PC-9 (cell line): ENCODE data around the gene MPP2. TPM values are rescaled to one million over a fixed set of nuclear protein-coding genes. Genes with fewer than 3 reads are reported as not detected.

Experiments
- BruUV-seq: library from RNA; stranded (reverse); fragments of 400-500 nt; replicated peaks from 2 replicates; lab custom pipeline; 2021; lab: Mats Ljungman, UMichigan
- CTCF ChIA-PET: fragments of 300-600 bp; sonication (Branson Sonifier 250); formaldehyde crosslinking; loops from one replicate; lab custom pipeline; 2022; ENCODE audit warnings: antibody characterized with exemption; lab: Charles Lee
- POLR2A ChIA-PET: fragments of 300-600 bp; sonication (Branson Sonifier 250); formaldehyde crosslinking; loops from one replicate; lab custom pipeline; 2022; ENCODE audit warnings: antibody characterized with exemption; ENCODE audit not compliant: unreplicated experiment; lab: Charles Lee
- DNase-seq, 2 experiments: peaks; one replicate each; pipeline versions ENCODE4 v3.0.0 to v3.0.0-alpha.2; 2015 to 2022; ENCODE audit warnings: mixed read lengths in 1 of 2
- H2AFZ ChIP-seq: fragments of 200-600 bp; sonication (generic); 2 replicates; pipeline ENCODE4 v1.8.1; 2017; ENCODE audit warnings: antibody characterized with exemption
- H3F3A ChIP-seq: fragments of 200-600 bp; sonication (generic); 2 replicates; pipeline ENCODE4 v1.8.1; 2017; ENCODE audit warnings: antibody characterized with exemption, mild to moderate bottlenecking, low read depth; ENCODE audit not compliant: insufficient read depth
- H3K27ac ChIP-seq: fragments of 200-600 bp; sonication (generic); 2 replicates; pipeline ENCODE4 v1.6.1; 2016; ENCODE audit warnings: mixed run types
- H3K27me3 ChIP-seq: fragments of 200-600 bp; sonication (generic); 2 replicates; pipeline ENCODE4 v1.6.1; 2016; ENCODE audit warnings: low read depth, mixed run types; ENCODE audit not compliant: insufficient read depth
- H3K36me3 ChIP-seq: fragments of 200-600 bp; sonication (generic); 2 replicates; pipeline ENCODE4 v1.6.1; 2016; ENCODE audit warnings: low read depth, mixed run types
- H3K4me1 ChIP-seq: fragments of 200-600 bp; sonication (generic); replicated peaks from 2 replicates; pipeline ENCODE4 v1.6.1; 2016; ENCODE audit warnings: mixed run types; ENCODE audit not compliant: insufficient read depth
- H3K4me2 ChIP-seq: fragments of 200-600 bp; sonication (generic); 2 replicates; pipeline ENCODE4 v1.6.1; 2017; ENCODE audit warnings: mixed run types
- H3K4me3 ChIP-seq: fragments of 200-600 bp; sonication (generic); 2 replicates; pipeline ENCODE4 v1.6.1; 2016; ENCODE audit warnings: mixed run types
- H3K79me2 ChIP-seq: fragments of 200-600 bp; sonication (generic); 2 replicates; pipeline ENCODE4 v1.6.1; 2017; ENCODE audit warnings: low read depth, mixed run types
- H3K9me2 ChIP-seq: fragments of 200-600 bp; sonication (generic); 2 replicates; pipeline ENCODE4 v1.8.1; 2017; ENCODE audit warnings: mild to moderate bottlenecking; ENCODE audit not compliant: insufficient read depth
- H3K9me3 ChIP-seq: fragments of 200-600 bp; sonication (generic); 2 replicates; pipeline ENCODE4 v1.8.1; 2016; ENCODE audit warnings: low read depth; ENCODE audit not compliant: insufficient read depth
- H4K20me1 ChIP-seq: fragments of 200-600 bp; sonication (generic); 2 replicates; pipeline ENCODE4 v1.8.1; 2017; ENCODE audit not compliant: insufficient read depth
- EZH2 ChIP-seq: fragments of 200-600 bp; sonication (generic); IDR thresholded peaks from 2 replicates; pipeline ENCODE4 v1.8.0; 2017; ENCODE audit warnings: antibody characterized with exemption, low read depth
- intact Hi-C: fragments of 100-400 bp; cut with micrococcal nuclease; formaldehyde crosslinking; loops from one replicate; pipeline ENCODE4 v1.10.0; 2022; ENCODE audit not compliant: unreplicated experiment
- total RNA-seq: library from RNA; stranded (reverse); gene quantifications from 2 replicates; pipeline ENCODE4 v1.2.3, GENCODE V29; 2021
- TF ChIP-seq, protein P1 (sequence below): fragments of 200-600 bp; sonication (generic); conservative IDR thresholded peaks from 2 replicates; pipeline ENCODE4 v1.6.1; 2017; ENCODE audit warnings: mixed run types, antibody characterized with exemption, mild to moderate bottlenecking, moderate library complexity

Gene MPP2
- total RNA-seq, 1 experiment from 2014 or later, result 5.6 TPM

DNA sequence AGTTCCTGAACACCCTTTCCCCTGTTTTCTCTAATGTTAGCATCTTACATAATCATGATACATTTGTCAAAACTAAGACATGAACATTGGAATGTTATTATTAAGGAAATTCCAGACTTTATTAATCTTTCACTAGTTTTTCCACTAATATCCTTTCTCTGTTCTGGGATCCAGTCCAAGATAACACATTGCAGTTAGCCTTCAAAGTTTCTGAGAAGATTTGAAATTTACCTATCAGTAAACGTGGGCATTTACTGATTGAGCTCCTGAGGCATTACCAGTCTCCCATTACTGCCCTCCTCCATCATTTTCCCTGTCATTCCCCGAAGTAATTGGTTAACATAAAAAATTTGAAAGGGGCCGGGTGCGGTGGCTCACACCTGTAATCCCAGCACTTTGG is 66.1 kb downstream of the MPP2 start:
- Histone ChIP-seq H3K9me3 (no peaks in the 10 kb centered on the region), H3K27ac (peak overlapping the region; percentile 81), H2AFZ (no peak overlapping the region), H3K27me3 (no peaks in the 10 kb centered on the region), H3K9me2 (no peaks in the 10 kb centered on the region), H3F3A (peaks cover 52% of the 10 kb centered on the region), H3K4me3 (no peak overlapping the region), H4K20me1 (no peaks in the 10 kb centered on the region), H3K36me3 (no peaks in the 10 kb centered on the region), H3K79me2 (no peaks in the 10 kb centered on the region), H3K4me1 (peaks cover 44% of the 10 kb centered on the region), H3K4me2 (peak overlapping the region; percentile 61)
- ChIA-PET CTCF (interaction anchor here (0.7 kb wide), 2 partner anchors 37 to 241 kb away, joined by 3 read pairs; no protein-coding TSS in a partner anchor), POLR2A (no interaction called here)
- TF ChIP-seq, protein P1, sequence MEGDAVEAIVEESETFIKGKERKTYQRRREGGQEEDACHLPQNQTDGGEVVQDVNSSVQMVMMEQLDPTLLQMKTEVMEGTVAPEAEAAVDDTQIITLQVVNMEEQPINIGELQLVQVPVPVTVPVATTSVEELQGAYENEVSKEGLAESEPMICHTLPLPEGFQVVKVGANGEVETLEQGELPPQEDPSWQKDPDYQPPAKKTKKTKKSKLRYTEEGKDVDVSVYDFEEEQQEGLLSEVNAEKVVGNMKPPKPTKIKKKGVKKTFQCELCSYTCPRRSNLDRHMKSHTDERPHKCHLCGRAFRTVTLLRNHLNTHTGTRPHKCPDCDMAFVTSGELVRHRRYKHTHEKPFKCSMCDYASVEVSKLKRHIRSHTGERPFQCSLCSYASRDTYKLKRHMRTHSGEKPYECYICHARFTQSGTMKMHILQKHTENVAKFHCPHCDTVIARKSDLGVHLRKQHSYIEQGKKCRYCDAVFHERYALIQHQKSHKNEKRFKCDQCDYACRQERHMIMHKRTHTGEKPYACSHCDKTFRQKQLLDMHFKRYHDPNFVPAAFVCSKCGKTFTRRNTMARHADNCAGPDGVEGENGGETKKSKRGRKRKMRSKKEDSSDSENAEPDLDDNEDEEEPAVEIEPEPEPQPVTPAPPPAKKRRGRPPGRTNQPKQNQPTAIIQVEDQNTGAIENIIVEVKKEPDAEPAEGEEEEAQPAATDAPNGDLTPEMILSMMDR, result no peak
- no peak for TF ChIP-seq EZH2
- intact Hi-C loops, result no loop called here
- no TSS peak for BruUV-seq
- DNase-seq, result no peak

DNA sequence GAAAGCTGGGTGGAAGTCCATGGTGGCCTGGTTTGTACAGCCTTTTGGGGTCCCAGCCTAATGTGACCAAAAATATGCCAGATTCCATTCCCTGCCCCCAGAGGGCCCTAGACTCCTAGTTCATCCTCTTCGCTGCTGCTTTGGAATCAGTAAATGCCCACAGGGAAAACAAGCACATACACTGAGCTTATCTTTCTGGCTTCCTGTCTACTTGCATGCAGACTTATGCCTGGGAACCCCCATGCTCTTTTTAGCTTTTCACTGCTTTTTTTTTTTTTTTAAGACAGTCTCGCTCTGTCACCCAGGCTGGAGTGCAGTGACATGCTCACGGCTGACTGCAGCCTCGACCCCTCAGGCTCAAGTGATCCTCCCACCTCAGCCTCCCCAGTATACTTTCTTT is 66.5 kb downstream of the MPP2 start:
- POLR2A ChIA-PET, result interaction anchor here (0.6 kb wide), 2 partner anchors 12 to 523 kb away, joined by 8 to 13 read pairs; partner anchors contain the start of gene FAM171A2
- Histone ChIP-seq H3K9me3 (no peaks in the 10 kb centered on the region), H3K79me2 (no peaks in the 10 kb centered on the region), H2AFZ (no peak overlapping the region), H3K9me2 (no peaks in the 10 kb centered on the region), H3K4me2 (peak overlapping the region; percentile 61), H3K4me3 (no peak overlapping the region; the same call in 1 of the 2 replicates), H3K4me1 (peaks cover 44% of the 10 kb centered on the region), H3K27ac (peak overlapping the region; percentile 81), H4K20me1 (no peaks in the 10 kb centered on the region), H3F3A (peaks cover 50% of the 10 kb centered on the region), H3K27me3 (no peaks in the 10 kb centered on the region), H3K36me3 (no peaks in the 10 kb centered on the region)
- CTCF ChIA-PET, result interaction anchor here (0.5 to 1.0 kb wide), 6 partner anchors 37 to 225 kb away, joined by 3 to 6 read pairs (median 5); partner anchors contain the start of gene LSM12
- intact Hi-C loops, result no loop called here
- DNase-seq, result peak; percentile 20 to 47
- no peak for TF ChIP-seq EZH2
- TF ChIP-seq, protein P1, result 0 out of 2 replicates have a peak, but pooled peaks have one; percentile 29
- no TSS peak for BruUV-seq

- Histone ChIP-seq H3K4me2 (peak overlapping the region; percentile 61), H3K9me3 (no peaks in the 10 kb centered on the region), H3K27me3 (no peaks in the 10 kb centered on the region), H2AFZ (peak overlapping the region; percentile 11; the same call in 1 of the 2 replicates), H3F3A (peaks cover 47% of the 10 kb centered on the region), H3K27ac (peak overlapping the region; percentile 81), H3K4me1 (peaks cover 44% of the 10 kb centered on the region), H3K4me3 (peak overlapping the region; percentile 10; the same call in 1 of the 2 replicates), H3K36me3 (no peaks in the 10 kb centered on the region), H3K79me2 (no peaks in the 10 kb centered on the region), H4K20me1 (no peaks in the 10 kb centered on the region), H3K9me2 (no peaks in the 10 kb centered on the region)
- ChIA-PET CTCF (interaction anchor here (0.5 to 1.0 kb wide), 3 partner anchors 58 to 201 kb away, joined by 3 to 8 read pairs (median 4); no protein-coding TSS in a partner anchor), POLR2A (interaction anchor here (0.5 to 0.9 kb wide), 4 partner anchors 61 to 1601 kb away, joined by 3 to 7 read pairs (median 4); partner anchors contain the start of genes DUSP3 and LSM12)
- no TSS peak for BruUV-seq
- intact Hi-C loops, result loop anchor here (1.0 kb wide), 1 partner anchor 61 kb away; the partner anchor contains the start of gene DUSP3
- peak; percentile 80 to 90 for DNase-seq
- no peak for TF ChIP-seq EZH2
- TF ChIP-seq, protein P1, result no peak
Measured at GRCh38 chr17:43839670-43840108, 67.6 kb downstream of the MPP2 start.
